GM21447 (cell line): ENCODE data around the gene OSBPL3.

Source experiments
- ATAC-seq: cut with Tn5 transposase; IDR thresholded peaks from one replicate; pipeline ENCODE4 v1.9.1; 2021; ENCODE audit not compliant: unreplicated experiment

Gene OSBPL3

DNA sequence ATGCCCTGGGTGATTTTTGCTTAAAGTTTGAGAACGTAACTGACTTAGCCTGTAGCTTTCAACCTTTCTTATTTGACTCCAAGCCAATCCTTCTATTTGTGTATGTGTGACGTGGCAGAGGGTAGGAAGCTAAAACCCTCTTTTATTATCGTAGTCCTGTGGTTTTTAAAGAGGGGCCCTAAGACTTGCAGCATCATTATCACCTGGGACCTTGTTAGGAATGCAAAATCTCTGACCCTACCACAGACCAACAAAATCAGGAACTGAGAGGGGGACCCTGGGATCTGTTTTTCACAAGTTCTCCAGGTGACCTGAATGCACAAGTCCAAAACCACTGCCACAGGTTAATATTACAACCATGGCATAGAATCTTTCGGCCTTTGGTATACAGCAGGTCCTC, 80.1 kb downstream of the OSBPL3 start:
- peak; percentile 51 for ATAC-seq

DNA sequence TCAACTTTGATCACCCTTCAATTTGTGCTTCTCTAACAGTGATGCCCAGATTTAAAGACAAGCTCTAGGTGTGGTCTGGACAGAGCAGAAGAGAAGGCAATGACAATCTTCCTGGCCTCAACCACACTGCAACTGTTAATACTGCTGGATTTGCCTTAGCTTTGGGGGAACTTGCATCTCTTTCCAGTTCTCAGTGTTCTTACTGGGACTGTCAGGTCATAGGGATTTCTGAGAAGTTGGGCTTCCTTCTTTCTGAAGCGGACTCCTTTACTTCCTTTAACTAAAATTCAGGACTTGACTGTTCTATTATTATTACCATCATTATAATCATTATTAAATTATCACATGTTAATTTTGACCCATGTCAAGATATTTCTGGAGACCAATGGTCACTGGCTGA, 80.8 kb downstream of the OSBPL3 start:
- ATAC-seq = no peak

- ATAC-seq = peak; percentile 38
These were observed 81.3 kb downstream of the OSBPL3 start for GRCh38 chr7:24898691-24899090.

DNA sequence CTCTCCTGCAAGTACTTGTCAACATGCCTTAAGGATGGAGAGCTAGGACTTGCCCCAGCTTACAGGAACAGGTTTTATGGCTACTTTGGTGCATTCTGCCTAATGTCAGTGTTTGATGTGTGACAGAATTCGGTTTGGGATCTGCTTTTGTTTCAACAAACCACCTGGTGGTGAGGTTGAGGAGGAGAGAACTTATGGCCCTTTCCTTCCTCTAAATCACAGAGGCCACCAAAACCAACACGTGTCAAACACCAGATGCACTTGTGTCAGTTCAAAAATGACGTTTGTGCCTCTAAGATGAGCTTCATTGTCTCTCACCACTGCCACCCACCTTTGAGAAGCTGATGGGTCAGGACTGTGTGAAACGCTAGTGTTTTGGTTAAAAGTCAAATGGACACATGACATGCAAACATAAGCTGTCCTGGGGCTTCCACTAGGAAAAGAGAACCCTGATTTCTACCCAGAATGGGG, 83.9 kb downstream of the OSBPL3 start:
- ATAC-seq = peak; percentile 61

DNA sequence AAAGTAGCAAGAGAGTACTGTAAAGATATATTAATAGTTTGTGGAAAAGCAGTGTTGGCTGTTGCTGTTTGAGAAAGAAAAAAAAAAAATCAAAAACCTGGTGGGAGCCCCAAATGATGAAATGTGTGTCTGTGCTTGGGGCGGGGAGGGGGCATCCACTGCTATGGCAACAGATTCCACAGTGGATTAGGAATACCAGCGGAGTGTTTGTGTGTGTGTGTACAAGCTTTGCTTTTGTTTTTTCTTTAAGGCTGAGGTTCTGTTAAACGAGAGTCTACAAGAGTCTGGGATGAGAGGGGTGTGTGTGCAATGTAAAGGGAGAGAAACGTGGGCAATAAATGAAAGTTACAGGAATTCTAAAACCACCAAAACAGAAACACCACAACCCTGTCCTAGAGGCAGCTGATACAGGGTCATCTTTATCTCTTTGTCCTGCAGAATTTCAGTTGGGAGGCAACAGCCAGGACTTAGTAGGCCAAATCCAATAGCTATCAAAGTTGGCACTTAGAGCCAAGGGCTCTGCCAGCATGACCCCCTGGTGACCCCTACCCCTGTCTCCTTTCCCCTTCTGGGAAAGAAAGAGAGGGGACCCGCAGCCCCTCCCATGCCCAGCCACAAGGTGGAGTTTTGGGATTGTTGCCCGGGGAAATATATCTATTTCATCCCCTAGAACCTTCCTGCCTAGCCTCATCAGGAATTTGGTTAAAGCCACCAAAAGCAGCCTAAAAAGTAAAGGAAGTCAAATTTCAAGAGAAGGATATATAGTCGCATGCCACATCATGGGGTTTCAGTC, 85.4 kb downstream of the OSBPL3 start:
- no peak for ATAC-seq

GRCh38 chr7:24891311-24891735, 88.7 kb downstream of the OSBPL3 start:
- no peak for ATAC-seq

GRCh38 chr7:24889611-24890010, 90.4 kb downstream of the OSBPL3 start:
- no peak for ATAC-seq

- ATAC-seq = no peak
These were observed 91.3 kb downstream of the OSBPL3 start for GRCh38 chr7:24888653-24889052.

DNA sequence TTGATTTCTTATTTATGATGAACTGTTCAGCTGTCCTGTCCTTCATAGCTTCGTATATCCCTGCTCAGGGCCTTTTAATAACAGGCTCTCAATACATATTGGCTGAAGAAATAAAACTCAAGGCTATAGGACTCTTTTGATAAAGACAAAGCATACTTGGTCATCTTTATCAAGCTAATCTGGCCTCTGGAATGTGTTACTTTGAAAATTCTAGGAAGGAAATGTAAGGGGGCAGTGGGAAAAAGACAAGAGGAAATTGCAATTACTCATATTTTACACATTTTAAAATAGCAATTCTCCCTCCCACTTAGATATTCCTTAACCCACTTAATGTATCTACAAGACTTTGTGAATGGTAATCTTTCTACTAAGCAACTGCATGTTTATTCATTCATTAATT, 94.3 kb downstream of the OSBPL3 start:
- ATAC-seq = no peak

- no peak for ATAC-seq
These were observed 94.7 kb downstream of the OSBPL3 start for GRCh38 chr7:24885305-24885704.

DNA sequence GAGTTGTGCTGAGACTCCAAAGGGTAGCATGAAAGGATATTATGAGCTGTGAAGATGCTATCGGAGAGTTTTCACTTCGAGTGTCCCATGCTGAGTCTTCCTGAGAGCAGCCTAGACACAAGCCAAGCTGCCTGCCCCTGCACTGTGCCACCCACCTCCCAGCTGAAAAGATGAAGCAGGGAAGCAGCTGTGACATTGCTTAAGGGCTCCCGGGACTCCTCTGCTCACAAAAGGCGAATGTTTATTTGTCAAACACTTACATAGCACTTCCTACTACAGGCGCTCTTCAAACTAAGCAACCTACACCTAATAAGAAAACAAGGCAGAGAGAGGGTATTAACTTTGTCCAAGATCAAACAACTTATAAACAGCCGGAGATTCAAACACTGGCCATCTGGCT, 95.6 kb downstream of the OSBPL3 start:
- ATAC-seq = no peak

DNA sequence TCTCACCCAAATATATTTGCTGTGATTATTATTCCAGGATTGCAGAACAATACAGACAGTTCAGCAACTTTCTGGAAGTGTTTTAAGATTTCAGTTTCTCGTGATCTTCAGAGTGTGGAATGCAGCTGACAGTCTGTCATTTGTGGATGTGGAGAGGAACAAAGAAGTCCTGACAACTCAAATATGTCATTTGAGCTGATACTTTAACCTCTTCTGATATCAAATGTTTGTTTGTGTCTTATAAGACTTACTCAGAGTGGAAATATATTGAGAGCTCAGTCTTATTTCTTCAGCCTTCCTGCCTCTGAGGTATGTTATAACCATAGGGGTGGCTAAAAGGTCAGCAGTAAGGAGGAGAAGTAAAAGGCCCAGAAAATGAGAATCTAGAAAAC, 96.4 kb downstream of the OSBPL3 start:
- no peak for ATAC-seq

GRCh38 chr7:24882989-24883621, 96.9 kb downstream of the OSBPL3 start:
- ATAC-seq = no peak

GRCh38 chr7:24881623-24882022, 98.4 kb downstream of the OSBPL3 start:
- ATAC-seq = no peak

DNA sequence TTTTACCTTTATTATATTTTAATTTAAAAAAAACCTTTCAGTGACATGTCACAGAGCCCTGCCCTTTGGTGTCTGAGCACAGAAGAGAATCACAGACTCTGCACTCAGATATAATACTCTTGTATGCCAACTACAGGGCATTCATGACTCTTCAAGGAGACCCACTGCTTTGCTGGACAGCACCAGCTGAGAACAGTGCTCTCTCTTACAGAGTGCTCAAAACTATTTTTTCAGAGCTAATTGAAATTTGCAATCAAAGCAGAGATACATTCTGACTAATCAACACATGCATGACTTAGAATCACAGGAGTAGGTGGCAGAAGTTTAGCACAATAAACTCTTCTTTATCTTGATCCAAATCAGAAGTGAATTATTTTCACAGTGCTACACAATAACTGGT, 99.1 kb downstream of the OSBPL3 start:
- no peak for ATAC-seq

GRCh38 chr7:24879291-24879690, 100.7 kb downstream of the OSBPL3 start:
- ATAC-seq = no peak

- ATAC-seq = peak; percentile 91
These were observed 102.1 kb downstream of the OSBPL3 start for GRCh38 chr7:24877790-24878311.

GRCh38 chr7:24874791-24875190, 105.2 kb downstream of the OSBPL3 start:
- no peak for ATAC-seq

DNA sequence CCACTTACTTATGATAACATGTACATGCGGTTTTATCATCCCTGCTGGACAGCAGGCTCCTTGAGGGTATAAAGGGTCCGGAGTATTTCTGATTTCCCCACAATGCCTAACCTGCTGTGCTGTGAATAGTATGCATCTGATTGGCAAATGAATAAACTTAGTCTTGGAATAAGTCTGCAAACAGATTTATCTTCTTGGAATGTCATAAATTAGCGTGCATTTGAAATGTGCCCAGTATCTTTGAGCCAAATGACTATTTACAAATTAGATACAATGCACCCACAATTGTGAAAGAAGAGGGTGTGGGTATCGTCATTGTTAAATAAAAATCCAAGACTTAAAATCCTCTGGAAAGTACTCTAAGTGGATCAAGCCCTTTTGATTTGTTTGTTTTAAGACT, 106.0 kb downstream of the OSBPL3 start:
- ATAC-seq = no peak

DNA sequence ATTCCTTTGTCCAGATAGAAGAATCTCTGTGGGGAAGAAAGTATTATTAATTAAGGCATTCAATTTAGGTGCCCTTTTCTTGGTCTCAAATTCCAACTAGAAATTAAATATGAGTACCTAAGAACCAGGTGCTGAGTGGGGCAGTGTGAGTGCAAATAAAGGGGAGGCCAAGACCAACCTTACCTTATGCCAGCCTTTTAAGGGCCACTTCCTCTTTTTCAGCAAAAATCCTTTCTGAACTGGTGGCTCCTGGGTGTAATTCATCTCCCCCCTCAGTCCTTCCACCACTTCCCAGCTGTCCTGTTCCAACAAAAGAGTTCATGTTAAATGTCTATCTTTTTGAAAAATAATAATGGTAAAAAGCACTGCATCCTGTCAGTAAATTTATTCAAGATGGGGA, 108.2 kb downstream of the OSBPL3 start:
- no peak for ATAC-seq

DNA sequence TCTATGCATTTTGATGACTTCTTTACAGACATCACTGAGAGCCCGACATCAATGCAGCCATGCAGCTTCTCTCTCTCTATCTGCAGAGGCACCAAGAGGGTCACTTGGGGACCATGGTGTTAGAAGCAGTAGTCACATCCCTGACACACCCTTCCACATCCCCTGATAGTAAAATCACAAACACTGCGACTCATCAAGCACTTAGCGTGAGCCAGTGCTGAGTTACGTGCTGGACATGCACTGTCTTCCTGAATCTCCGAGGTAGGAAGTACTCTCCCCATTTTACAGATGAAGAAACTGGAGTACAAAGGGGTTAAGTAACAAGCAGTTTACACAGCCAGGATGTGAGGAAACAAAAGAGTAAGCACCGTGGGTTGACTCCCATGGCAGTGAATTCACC, 109.2 kb downstream of the OSBPL3 start:
- ATAC-seq = no peak

GRCh38 chr7:24869572-24869971, 110.4 kb downstream of the OSBPL3 start:
- no peak for ATAC-seq
